GM19397 (cell line): ENCODE results near the gene MCRIP2.

ENCODE experiments used
- ATAC-seq: cut with Tn5 transposase; IDR thresholded peaks from one replicate; pipeline ENCODE4 v1.9.1; 2021; ENCODE audit warnings: mild to moderate bottlenecking, moderate library complexity; ENCODE audit not compliant: unreplicated experiment

MCRIP2 gene

GRCh38 chr16:693364-693763 is 51.7 kb downstream of the MCRIP2 start:
- ATAC-seq, result no peak

DNA sequence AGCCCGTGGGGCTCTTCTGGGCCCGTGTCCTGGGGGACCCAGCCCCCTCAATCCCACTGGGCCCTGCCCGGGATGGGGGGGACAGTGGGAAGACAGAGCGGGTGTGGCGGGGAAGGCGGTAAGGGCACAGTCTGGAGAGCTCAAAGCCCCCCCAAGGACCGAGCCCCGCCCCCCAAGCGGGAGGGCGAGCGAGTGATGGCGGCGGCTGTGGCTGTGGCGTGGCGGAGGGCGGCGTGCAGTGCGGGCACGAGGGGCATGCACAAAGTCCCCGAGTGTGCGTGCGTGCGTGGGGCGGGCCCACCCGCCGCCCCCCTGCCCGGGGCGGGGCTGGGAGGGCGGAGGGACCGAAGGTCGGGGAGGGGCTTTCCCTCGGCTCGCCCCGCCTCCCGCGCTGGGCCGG is 52.1 kb downstream of the MCRIP2 start:
- ATAC-seq, result no peak

GRCh38 chr16:694187-694862 is 52.7 kb downstream of the MCRIP2 start:
- ATAC-seq, result no peak

GRCh38 chr16:694863-695354 is 53.3 kb downstream of the MCRIP2 start:
- ATAC-seq, result no peak

- ATAC-seq, result no peak
Measured at GRCh38 chr16:695355-696089, 53.9 kb downstream of the MCRIP2 start.
